ENCODE measurements around the gene PCNX4.

Gene PCNX4

DNA sequence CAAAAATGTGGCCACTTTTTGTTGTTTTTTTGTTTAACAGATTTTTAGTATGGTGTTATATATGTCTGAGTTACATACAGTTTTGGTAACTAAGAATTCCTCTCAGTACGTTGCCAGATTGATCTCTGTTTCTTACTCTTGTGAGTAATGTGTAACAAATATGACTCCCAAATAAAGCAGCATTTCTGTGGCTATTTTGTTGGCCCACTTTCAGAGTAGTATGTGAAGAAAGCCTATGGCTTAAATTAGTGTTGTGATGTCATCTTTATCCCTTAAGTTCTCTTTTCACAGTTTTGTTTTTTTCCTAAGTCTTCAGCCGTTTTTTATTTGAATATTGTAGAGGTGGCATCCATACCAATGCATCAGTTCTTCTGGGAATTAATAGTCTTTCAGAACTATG, 10.7 kb downstream of the PCNX4 start:
- DNase-seq (ENCODE audit: low spot score), result no peak

DNA sequence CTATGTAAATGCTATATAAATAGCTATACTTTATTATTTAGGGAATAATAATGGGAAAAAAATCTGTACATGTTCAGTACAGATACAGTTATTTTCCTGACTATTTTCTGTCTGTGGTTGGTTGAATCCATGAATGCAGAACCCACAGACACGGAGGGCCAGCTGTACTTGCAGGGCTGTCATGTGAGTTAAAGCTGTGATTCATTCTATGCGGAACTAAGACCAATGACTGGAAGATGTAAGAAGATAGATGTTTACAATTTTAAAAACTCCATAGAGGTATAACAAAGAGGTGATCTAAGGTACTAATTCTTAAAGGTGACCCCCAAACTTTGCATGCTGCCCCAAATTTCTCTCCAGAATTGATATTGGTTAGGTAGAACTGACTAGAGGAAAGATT, 14.6 kb downstream of the PCNX4 start:
- no peak for DNase-seq (ENCODE audit: low spot score)

DNA sequence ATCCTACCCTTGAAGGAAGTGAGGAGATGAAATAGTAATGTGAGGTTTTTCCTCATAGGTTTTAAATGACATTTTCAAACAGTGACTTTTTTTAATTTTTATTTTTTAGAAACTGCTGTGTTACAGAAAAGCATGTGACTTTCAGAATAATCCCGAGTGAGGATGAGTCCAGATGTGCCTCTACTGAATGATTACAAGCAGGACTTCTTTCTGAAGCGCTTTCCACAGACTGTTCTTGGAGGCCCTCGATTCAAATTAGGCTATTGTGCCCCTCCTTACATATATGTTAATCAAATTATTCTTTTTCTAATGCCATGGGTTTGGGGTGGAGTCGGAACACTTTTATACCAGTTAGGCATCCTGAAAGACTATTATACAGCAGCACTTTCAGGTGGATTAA, 15.8 kb downstream of the PCNX4 start:
- DNase-seq (ENCODE audit: low spot score), result no peak

DNA sequence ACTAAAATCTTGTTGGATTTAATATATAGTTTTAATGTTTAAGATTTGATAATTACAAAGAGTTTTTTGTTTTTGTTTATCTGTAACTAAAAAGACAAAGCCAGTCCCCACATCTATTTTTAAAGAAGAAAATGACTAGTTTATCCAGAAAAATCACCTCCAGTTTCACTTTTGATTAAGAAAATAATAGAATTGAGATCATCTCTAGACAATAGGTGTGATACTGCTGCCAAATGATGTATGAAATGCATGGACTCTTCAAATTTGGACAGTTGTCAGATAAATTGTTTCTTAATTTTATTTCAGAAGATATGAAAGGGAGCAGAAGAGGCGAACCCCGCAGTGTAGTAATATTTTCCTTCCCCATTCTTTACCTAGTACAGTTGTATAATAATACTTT, 20.0 kb downstream of the PCNX4 start:
- no peak for DNase-seq (ENCODE audit: low spot score)

DNA sequence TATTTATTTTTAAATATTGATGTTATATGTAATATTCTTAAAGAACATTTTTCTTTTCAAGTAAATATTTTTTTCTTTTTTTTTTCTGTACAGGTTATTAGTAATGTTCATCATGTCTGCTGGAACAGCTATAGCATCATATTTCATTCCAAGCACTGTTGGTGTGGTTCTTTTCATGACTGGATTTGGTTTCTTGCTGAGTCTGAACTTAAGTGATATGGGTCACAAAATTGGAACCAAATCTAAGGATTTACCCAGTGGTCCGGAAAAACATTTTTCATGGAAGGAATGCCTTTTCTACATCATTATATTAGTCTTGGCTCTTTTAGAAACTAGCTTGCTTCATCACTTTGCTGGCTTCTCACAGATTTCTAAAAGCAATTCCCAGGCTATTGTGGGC, 23.2 kb downstream of the PCNX4 start:
- no peak for DNase-seq (ENCODE audit: low spot score)

DNA sequence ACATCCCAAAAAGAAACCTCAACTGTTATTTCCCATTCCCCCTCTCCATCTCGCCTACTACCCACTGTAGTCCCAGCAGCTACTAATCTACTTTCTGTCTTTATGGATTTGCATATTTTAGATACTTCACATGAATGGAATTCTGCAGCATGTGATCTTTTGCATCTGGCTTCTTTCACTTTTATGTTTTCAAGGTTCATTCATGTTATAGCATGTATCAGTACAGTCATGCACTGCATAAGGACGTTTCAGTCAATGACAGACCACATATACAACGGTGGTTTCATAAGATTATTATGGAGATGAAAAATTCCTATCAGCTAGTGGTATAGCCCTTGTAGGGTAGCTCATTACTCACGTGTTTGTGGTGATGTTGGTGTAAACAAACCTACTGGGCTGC, 24.5 kb downstream of the PCNX4 start:
- DNase-seq (ENCODE audit: low spot score), result no peak

DNA sequence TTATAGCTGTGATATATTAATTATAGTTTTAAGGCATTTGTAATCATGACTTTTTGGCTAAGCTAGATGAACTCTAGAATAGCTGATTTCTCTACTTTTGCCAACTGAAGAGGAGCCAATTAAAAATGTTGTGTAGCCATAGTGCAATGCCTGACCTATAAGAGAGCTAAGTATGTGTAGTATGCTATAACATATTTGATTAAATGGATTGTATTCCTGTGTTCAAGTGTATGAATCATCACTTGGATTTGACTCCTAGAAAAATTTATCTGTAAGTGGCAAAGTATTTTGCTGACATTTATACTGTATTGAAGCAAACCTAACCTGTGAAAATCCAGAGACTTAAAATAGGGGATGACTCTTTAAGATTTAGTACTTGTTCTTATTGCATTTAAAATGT, 34.2 kb downstream of the PCNX4 start:
- no peak for DNase-seq (ENCODE audit: low spot score)

DNA sequence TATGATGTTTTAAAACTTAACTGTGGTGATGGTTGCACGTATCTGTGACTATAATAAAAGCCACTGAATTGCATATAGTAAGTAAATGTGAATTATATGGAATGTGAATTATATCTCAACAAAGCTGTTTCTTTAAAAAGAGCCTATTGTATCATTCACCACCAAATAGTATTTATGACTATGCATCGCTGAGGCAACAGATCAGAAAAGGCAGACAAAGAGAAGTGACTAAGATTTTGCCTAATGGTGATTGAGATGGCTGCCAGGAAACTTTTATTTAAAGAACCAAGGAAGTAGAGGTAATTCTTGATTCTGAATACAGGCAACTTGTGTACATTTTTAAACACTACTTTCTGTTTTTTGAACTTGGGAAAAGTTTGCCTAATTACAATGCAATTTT, 41.8 kb downstream of the PCNX4 start:
- no peak for DNase-seq (ENCODE audit: low spot score)

DNA sequence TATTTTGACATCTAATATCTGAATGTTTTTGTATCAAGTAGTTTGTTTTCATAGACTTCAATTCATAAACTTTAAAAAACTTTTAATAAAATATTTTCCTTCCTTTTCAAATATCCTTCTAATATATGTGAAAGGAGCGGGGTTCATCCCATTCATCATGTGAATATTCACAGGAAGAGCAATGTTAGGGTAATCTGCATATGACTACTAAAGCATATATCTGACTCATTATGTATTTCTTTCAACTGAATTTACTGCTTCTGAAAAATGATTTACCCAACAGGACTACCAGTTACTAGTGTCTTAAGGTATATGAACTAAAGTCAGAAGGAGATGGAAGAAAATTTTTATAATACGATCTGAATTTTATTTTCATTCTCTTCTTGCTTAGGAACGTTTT, 43.0 kb downstream of the PCNX4 start:
- no peak for DNase-seq (ENCODE audit: low spot score)

DNA sequence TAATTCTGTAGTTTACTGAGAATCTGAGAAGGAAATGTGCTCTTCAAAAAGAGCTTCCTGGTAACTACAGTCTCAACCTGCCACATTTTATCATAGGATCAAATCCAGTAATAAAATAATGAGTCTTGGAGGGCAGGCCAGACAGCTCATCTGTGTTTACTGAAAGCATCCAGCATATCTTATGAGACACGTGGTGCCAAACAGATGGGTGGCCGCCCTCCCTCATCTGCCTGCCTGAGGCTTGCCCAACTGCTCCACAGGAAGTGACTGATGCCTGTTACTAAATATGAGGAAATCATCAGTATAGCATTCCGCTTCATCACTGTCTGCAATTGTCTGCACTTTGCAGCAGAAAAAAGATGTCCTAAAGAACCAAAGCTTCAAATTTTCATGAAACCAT, 60.0 kb downstream of the PCNX4 start:
- DNase-seq (ENCODE audit: low spot score), result no peak

DNA sequence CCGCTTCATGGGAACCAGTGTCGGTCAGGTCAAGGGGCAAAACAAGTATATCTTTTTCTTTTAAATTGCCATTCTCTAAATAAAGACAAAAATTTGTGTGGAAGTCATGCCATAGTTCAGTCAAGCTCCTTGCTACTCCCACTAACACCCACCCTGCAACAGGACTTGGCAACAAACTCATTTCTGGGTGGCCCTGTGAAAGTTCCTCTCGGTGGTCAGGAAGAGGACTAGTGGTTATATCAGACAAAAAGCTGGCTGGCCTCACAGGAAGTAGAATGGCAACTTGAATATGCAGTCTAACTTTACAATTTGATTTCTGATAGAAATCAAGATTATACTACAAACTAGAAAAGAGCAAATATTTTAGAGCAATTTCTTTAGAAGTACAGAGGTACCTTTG, 62.3 kb downstream of the PCNX4 start:
- DNase-seq (ENCODE audit: low spot score), result no peak

DNA sequence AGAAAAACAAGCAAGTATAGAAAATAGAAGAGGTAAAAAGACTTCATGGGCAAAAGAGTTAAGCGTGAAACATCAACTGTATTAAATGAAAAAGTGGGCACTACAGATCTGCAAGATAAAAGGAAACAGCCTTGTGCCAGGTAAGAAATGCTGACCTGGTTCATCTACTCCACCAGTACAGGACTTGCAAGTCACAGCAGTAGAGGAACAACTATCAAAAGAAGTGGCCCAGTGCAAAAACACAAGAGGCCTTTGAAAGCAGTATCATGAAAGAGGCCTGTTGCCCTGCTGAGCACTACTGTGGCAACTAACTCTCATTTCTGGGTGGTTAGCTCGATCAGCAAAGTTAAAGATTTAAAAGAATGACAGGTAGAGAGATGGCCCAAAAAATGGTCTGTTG, 62.9 kb downstream of the PCNX4 start:
- no peak for DNase-seq (ENCODE audit: low spot score)

DNA sequence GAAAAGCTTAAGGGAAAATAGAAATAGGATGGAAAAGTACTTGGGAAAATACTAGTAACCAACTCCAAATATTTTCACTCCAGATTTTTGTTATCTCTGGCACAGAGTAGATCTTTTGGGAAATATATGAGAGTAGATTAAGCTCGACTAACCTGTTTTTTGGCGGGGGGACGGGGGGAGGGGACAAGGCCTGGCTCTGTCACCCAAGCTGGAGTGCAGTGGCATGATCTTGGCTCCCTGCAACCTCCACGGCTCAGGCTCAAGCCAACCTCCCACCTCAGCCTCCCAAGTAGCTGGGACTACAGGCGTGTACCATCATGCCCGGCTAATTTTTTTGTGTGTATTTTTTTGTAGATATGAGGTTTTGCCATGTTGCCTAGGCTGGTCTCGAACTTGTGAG, 68.7 kb downstream of the PCNX4 start:
- DNase-seq (ENCODE audit: low spot score), result no peak

DNA sequence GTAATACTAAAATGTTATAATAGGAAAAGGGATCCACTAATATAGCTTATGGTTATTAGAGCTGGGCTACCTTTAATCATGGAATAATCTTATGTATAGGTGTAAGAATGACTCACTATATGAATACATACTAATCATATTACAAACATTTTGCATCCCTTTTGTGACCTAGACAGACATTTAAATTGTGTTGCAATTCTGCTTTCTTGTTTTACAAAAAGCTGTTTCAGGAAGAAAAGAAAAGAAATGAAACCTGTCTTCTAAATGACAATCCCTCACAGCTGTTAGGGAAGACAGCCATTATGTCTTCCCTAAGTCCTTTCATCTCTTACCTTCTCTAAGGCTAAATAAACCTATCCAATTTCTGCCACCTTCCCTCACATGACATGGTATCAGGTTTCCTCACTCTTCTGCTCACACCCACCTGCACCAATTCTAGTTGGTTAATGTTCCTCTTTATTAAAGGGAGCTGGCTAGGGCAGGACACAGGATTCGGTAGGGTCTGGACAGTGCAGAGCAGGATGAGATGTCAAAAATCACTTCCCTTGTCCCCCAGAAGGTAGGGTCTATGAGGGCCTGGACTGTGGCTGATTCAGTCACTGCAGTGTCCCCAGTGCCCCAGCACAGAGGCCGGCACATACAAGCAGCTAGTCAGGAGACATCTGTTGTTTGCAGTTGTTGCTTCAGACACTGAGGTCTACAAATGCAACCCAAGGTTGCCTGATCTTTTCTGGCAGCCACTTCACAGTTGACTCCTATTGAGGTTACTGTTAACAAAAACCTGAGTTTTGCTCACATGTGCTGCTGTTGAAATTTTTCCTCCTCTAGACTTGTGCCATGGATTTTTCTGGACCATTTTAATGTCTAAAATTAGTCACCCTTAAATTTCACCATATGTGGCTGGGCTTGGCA, 69.7 kb downstream of the PCNX4 start:
- no peak for DNase-seq (ENCODE audit: low spot score)

DNA sequence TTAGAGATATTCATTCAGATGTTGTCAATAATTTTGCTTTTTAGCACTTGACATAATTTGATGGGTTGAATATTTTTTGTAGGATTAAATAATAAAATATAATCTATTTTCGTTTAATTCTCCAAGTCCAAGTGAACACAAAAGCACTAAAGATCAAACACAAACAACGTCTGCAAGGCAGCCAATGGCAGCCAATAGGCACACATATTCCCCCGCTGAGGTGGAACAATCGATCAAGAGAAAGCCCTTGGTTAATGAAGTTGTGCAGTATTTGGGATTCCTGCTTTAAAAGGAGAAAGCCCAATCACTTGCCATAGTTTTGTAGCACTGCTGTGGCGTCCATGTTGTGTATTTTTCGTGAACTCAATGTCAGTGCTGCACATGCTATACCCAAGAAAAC, 72.0 kb downstream of the PCNX4 start:
- no peak for DNase-seq (ENCODE audit: low spot score)

DNA sequence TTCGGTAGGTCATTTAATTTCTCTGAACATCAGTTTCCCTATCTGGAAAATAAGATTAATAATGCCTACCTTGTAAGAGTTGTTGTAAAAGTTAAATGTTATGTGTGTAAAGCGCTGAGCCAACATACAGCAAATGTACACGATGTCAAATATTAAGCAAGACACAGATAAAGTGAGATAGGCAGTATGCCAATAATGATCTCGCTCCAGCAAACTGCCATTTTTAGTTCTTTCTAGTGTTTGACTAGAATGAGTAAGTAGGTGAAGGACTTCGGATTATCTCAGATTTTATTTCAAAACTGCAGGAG, 72.6 kb downstream of the PCNX4 start:
- peak; percentile 34 for DNase-seq (ENCODE audit: low spot score)

DNA sequence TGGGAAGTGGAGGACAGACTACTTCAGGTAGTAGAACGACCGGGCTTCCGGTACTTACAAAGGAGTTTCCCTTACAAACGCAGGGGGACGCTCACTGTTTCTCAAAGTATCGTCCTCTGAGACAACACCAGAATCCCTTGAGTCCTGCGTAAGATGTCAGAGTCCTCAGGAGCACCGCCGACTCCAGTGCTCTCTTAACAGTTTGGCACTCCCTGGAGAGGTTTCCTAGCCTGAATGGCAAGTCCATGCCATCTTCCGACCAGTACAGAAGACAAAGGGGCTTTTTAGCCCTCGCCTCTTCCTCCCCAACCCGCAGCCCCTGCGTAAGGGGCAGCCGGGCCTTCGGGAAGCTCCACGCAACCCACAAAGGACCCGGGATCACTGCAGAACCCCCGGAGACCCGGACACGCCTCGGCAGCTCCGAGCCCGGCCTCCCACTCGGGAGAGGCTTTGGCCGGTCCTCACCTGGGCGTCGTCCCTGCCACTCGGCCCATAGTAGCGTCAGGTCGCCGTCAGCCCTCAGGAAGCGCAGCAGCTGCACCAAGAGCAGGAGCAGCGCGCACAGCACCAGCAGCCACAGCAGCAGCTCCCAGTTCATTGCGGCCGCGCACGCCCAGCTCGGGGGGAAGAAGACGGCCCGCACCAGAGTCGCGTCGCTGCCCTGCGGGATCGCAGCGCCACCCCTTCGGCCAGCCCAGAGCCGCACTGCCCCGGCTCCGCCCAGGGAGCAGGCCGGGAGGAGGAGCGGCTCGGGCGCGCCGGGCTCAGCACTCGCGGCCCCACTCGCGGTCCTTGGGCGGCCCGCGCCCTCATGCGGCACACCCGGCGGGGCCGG, 73.2 kb downstream of the PCNX4 start, which contains the start of gene DHRS7:
Gene DHRS7 (minus strand): TSS at position 687 of the 835 bp plus-strand sequence. CDS start 89 bp downstream, at position 598.
- peak; percentile 78 for DNase-seq (ENCODE audit: low spot score)

DNA sequence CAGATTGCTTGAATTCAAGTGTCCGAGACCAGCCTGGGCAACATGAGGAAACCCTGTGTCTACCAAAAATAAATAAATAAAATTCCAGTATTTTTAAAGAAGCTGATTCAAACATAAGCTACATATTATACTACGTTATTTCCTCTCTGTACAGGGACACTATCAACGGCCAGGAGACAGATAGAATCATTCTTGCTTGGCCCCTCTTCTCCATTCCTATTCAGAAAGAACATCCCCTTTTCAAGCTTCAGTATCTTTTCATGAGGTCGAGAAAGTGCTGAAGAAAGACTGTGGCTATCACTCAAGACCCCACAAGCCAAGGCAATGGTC, 73.8 kb downstream of the PCNX4 start:
- no peak for DNase-seq (ENCODE audit: low spot score)

DNA sequence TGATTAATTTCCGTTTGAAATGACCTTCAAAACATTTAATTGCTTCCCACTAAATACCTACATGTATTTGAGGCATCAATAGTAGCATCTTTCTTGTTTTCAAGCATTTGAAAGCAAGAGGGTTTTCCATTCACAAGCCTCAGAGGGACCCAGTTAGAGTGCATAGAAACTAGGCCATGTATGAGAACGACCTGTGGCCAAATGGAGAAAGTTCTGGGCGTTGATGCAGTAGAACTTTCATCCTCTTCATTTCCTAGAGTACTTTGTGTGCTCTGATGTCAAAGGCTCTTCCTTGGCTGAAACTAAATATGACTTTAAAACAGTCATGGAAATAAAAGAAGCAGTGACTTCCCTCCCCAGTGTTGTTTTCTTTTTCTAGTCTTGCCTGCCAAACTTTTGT, 74.4 kb downstream of the PCNX4 start:
- no peak for DNase-seq (ENCODE audit: low spot score)

DNA sequence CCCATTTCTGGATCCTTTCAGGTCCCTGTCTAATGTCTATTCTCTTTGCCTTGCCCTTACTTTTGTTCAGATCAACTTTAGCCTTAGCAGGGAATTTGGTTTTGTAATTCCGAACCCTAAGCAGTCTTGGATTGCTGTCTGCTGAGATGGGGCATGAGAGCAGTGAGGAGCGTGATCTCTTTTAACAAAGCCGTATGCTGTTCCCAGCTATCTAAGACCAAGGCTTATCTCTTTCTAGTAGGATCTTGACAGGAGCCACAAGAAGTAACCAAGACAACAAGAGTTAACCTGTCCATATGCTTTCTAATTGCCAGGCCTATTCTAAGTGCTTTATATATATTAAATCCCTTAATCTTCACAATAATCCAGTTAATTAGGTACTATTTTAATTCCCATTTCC, 78.0 kb downstream of the PCNX4 start:
- DNase-seq (ENCODE audit: low spot score), result no peak

DNA sequence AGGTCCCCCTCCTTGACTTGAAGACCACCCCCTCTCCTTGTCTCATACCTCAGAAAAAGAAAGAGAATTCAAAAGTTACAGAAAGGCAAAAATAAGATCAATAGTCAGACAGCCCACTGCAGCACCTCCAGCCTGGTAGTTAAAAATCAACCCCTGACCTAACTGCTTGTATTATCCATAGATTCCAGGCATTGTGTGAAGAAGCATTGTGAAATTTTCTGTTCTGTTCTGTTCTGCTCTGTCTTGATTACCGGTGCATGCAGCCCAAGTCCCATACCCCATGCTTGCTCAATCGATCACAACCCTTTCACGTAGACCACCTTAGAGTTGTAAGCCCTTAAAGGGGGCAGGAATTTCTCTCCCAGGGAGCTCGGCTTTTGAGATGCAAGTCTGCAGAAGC, 79.2 kb downstream of the PCNX4 start:
- DNase-seq (ENCODE audit: low spot score), result no peak

DNA sequence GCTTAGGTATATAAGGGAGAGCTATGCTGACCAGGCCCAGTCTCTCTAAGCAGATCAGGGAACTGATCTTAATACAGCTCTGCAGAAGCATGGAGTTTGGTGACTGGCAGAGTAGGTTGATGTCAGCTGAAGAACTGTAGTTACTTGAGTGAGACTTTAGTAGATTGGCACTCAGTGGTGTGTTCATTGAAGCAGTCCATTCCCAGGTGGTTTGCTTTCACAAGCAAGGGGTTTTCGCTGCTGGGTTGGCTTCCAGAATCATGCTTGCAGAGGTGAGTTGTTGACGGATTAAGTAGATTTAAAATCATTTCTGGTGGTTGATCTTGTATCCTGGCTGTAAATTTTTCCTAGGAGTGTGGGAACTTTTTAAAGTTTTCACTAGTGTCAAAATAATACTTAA, 80.0 kb downstream of the PCNX4 start:
- DNase-seq (ENCODE audit: low spot score), result no peak
